IPS-15b (cell line): ENCODE data around the gene KRTAP4-1.
"Not testable (repeated sequence)": the region's sequence is repeated elsewhere in the genome, so short reads cannot be mapped to it uniquely, and the experiment has no call there.

ENCODE experiments used
- H3K27me3 ChIP-seq: one replicate; pipeline ENCODE4 v1.6.1; 2013; ENCODE audit warnings: low read length; ENCODE audit not compliant: control insufficient read depth, insufficient read depth
- H3K36me3 ChIP-seq: one replicate; pipeline ENCODE4 v1.6.1; 2013; ENCODE audit warnings: low read length; ENCODE audit not compliant: control insufficient read depth, insufficient read depth
- H3K4me1 ChIP-seq: one replicate; pipeline ENCODE4 v1.6.1; 2013; ENCODE audit warnings: mild to moderate bottlenecking, low read length; ENCODE audit not compliant: control insufficient read depth, insufficient read depth
- H3K4me3 ChIP-seq: one replicate; pipeline ENCODE4 v1.5.1; 2013; ENCODE audit warnings: low read depth, low read length
- H3K9ac ChIP-seq: one replicate; pipeline ENCODE4 v1.6.1; 2013; ENCODE audit warnings: low read depth, mild to moderate bottlenecking, low read length
- H3K9me3 ChIP-seq: one replicate; pipeline ENCODE4 v1.6.1; 2013; ENCODE audit warnings: mild to moderate bottlenecking, low read length; ENCODE audit not compliant: control insufficient read depth, insufficient read depth

KRTAP4-1 gene

DNA sequence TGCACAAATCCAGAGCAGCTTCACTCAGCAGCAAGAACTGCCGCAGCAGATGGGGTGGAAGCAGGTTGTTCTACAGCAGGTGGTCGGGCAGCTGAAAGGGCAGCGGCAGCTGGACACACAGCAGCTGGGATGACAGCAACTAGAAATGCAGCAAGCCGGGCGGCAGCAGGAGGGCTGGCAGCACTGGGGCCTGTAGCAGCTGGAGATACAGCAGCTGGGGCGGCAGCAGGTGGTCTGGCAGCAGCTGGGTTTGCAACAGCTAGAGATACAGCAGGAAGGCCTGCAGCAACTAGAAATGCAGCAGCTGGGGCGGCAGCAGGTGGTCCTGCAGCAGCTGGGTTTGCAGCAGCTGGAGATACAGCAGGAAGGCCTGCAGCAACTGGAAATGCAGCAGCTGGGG, 17.1 kb downstream of the KRTAP4-1 start:
- no peaks in the 10 kb centered on the region for H3K4me1 ChIP-seq
- H3K9me3 ChIP-seq, result no peaks in the 10 kb centered on the region
- H3K4me3 ChIP-seq, result no peak overlapping the region
- H3K9ac ChIP-seq, result no peak overlapping the region
- H3K36me3 ChIP-seq, result no peaks in the 10 kb centered on the region
- no peaks in the 10 kb centered on the region for H3K27me3 ChIP-seq

DNA sequence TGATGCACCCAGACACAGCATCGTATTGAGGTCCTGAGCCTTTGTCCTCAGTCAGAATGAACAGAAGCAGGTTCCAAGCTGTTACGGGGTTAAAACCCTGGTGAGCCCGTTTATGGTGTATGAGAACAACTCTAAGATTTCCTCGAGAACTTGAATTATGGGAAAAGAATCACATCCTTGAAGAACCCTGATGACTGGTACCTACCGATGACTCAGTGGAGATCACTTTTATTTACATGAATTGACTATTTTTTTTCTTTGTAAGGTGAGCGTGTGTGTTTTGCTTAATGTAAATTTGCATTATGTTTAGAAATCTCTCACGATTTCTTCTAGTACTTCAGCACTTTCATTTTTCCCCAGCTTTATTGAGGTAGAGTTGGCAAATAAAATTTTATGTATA, 20.9 kb downstream of the KRTAP4-1 start:
- H3K9ac ChIP-seq, result no peak overlapping the region
- H3K4me3 ChIP-seq, result no peak overlapping the region
- H3K36me3 ChIP-seq, result no peaks in the 10 kb centered on the region
- no peaks in the 10 kb centered on the region for H3K9me3 ChIP-seq
- H3K27me3 ChIP-seq, result no peaks in the 10 kb centered on the region
- H3K4me1 ChIP-seq, result no peaks in the 10 kb centered on the region

DNA sequence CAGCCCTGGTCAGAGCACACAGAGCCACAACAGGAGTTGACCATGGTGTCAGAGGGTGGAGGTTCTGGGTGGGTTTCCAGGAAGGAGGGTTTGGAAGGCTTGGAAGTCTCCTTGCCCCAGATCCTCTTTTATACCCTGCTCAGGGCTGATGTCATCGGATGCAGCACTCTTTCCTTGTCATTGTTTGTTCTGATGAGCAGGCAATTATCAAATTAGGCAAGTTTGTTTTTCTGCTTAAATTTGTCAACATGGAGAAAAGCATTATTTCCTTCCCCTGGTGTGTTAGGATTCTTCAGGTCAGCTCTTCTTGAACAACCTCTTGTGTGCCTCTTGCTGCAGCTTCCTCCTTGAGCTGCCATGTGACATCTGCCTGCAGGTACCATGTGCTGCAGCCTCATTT, 24.1 kb downstream of the KRTAP4-1 start, which contains the start of gene KRTAP4-4:
Gene KRTAP4-4, minus strand, starts transcription at position 101 of the 400 bp plus-strand sequence. Its CDS starts 57 bp downstream, at position 44.
- Histone ChIP-seq H3K9ac (no peak within 1 kb of the TSS), H3K4me3 (no peak within 1 kb of the TSS), H3K9me3 (no peaks in the 10 kb centered on the region), H3K27me3 (no peaks in the 10 kb centered on the region), H3K36me3 (no peaks in the 10 kb centered on the region), H3K4me1 (no peaks in the 10 kb centered on the region)

DNA sequence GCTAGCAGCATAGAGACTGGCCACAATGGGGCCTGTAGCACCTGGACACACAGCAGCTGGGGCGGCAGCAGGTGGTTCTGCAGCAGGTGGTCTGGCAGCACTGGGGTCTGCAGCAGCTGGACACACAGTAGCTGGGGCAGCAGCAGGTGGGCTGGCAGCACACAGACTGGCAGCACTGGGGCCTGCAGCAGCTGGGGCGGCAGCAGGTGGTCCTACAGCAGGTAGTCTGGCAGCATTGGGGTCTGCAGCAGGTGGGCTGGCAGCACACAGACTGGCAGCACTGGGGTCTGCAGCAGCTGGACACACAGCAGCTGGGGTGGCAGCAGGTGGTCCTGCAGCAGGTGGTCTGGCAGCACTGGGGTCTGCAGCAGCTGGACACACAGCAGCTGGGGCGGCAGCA, 24.5 kb downstream of the KRTAP4-1 start:
- not testable (repeated sequence) for H3K36me3 ChIP-seq, H3K9me3 ChIP-seq, H3K27me3 ChIP-seq, H3K4me1 ChIP-seq, H3K4me3 ChIP-seq, H3K9ac ChIP-seq

DNA sequence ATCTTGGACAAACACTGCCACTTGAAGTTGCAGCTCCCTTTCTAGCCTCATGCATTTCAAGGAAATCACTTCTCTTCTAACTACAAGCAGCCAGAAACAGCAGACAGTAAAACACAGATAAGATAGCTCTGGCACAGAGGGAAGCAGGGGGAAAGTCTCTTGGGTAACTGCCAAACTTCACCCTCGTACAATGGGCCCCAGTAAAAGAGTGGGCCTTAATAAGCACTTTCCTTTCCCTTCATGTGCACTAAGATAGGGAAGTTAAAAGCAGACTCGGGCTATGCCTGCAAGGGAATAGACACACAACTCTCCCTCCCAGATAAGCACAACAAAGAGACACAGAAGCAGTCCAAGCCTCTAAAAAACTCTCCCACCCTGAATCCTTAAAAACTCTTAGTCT, 30.9 kb downstream of the KRTAP4-1 start:
- Histone ChIP-seq H3K4me1 (no peaks in the 10 kb centered on the region), H3K4me3 (no peak overlapping the region), H3K36me3 (no peaks in the 10 kb centered on the region), H3K27me3 (no peaks in the 10 kb centered on the region), H3K9me3 (no peaks in the 10 kb centered on the region), H3K9ac (no peak overlapping the region)

DNA sequence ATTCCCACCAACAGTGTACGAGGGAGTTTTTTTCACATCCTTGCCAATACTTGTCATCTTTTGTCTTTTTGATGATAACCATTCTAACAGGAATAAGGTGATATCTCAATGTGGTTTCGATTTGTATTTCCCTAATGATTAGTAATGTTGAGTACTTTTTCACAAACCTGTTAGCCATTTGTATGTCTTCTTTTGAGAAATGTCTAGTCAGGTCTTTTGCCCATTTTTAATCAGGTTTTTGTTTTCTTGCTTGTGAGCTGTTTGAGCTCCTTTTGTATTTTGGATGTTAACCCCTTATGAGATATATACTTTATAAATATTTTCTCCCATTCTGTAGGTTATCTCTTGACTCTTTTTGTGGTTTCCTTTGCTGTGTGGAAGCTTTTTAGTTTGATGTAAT, 33.2 kb downstream of the KRTAP4-1 start:
- no peaks in the 10 kb centered on the region for H3K27me3 ChIP-seq
- no peak overlapping the region for H3K4me3 ChIP-seq
- H3K36me3 ChIP-seq, result no peaks in the 10 kb centered on the region
- H3K4me1 ChIP-seq, result no peaks in the 10 kb centered on the region
- H3K9me3 ChIP-seq, result no peaks in the 10 kb centered on the region
- no peak overlapping the region for H3K9ac ChIP-seq

DNA sequence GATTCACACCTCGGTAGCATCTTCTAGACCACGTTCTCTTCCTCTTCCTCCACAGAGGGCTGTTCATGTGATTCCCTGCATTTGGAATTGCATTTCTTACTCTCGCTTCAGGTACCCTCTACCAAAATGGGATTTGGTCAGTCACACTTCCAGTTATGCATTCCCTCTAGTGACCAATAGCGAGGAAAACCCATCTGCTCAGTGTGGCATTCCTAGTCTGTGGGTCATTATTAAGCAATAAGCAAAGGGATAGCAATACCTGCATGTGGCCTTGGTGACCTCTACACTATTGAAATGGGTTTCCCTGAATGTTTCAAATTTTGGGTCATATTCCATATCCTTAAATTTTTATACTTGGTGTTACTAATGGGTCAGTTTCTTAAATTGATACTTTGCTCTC, 34.7 kb downstream of the KRTAP4-1 start:
- Histone ChIP-seq H3K9ac (no peak overlapping the region), H3K36me3 (no peaks in the 10 kb centered on the region), H3K9me3 (no peaks in the 10 kb centered on the region), H3K27me3 (no peaks in the 10 kb centered on the region), H3K4me1 (no peaks in the 10 kb centered on the region), H3K4me3 (no peak overlapping the region)

DNA sequence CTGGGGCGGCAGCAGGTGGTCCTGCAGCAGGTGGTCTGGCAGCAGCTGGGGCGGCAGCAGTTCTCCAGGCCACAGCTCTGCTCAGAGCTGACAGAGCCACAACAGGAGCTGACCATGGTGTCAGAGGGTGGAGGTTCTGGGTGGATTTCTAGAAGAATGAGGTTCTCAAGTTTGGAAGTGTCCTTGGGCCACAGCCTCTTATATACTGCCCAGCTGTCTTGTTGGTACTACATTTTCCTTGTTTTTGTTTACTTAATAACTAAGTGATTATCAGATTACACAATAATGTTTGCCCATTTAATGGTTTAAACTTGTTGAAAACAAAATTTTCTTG, 35.1 kb downstream of the KRTAP4-1 start, which contains the start of gene KRTAP4-5:
Gene KRTAP4-5, minus strand, starts transcription at position 174 of the 334 bp plus-strand sequence. Its CDS starts 58 bp downstream, at position 116.
- Histone ChIP-seq H3K27me3 (no peaks in the 10 kb centered on the region), H3K9me3 (no peaks in the 10 kb centered on the region), H3K36me3 (no peaks in the 10 kb centered on the region), H3K4me1 (no peaks in the 10 kb centered on the region), H3K9ac (no peak within 1 kb of the TSS), H3K4me3 (no peak within 1 kb of the TSS)

DNA sequence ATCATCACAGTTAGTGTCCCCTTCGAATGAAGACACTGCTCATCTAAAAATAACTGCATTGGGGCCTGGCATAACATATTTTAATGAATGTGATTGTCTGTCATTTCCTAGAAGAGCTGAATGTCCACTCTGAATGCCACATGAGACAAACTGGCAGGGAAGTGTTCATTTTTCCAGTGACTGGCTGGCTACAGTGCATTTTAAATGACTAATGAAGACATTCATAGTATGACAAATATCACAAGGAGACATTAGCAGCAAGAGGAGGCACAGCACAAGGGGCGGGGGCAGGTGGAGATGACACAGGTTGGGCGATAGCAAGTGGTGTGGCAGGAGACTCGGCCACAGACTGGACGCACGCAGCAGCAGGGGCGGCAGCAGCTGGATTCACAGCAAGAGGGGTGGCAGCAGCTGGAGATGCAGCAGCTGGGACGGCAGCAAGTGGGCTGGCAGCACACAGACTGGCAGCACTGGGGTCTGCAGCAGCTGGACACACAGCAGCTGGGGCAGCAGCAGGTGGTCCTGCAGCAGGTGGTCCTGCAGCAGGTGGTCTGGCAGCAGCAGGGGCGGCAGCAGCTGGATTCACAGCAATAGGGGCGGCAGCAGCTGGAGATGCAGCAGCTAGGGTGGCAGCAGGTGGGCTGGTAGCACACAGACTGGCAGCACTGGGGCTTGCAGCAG, 35.6 kb downstream of the KRTAP4-1 start:
- H3K9me3 ChIP-seq, H3K36me3 ChIP-seq, H3K27me3 ChIP-seq, H3K4me1 ChIP-seq, H3K4me3 ChIP-seq, H3K9ac ChIP-seq: not testable (repeated sequence)

DNA sequence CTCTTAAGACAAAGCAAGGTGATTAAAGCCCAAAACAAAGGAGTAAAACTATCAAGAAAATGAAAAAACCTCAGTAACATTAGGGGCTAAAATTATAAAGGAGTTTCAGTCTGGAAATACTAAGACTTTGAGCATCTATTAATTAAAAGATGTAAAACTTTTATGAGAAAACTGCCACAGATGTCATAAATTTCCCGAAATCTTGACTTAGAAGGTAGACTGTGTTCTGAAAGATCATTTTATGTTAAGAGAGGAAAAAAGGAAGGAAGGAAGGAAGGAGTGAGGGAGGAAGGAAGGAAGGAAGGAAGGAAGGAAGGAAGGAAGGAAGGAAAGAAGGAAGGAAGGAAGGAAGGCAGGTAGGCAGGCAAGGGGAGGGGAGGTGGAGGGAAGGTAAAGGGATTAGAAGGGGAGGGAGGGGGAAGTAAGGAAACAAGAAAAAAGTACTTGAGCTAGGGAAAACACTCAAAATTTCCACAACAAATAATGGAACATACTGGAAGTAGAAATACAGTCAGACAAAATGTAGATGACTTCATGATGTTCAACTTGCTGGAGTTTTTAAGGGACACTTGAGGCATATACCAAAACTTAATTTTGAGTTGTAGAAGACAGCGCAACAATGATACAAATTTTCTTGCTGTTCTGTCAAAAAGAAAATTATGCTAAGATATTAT, 37.0 kb downstream of the KRTAP4-1 start:
- no peaks in the 10 kb centered on the region for H3K4me1 ChIP-seq
- H3K4me3 ChIP-seq, result no peak overlapping the region
- H3K27me3 ChIP-seq, result no peaks in the 10 kb centered on the region
- no peaks in the 10 kb centered on the region for H3K9me3 ChIP-seq
- H3K9ac ChIP-seq, result no peak overlapping the region
- no peaks in the 10 kb centered on the region for H3K36me3 ChIP-seq

DNA sequence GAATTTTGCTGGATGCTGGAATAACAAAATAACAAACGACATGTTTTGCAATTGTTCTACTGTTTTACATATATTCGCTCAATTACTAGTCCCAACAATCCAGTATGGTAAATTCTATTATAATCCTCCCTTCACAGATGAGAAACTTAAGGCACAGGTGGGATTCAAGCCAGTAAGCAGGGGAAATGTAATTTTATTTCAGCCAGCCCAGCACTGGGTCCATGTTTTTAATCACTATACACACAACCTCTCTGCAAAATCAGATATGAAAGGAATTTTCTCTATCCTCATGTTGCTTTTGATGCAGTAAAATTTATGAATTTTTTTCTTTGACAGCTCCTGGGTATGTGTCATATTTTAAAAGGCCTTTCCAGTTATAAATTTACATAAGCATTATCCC, 39.5 kb downstream of the KRTAP4-1 start:
- Histone ChIP-seq H3K4me3 (no peak overlapping the region), H3K27me3 (no peaks in the 10 kb centered on the region), H3K4me1 (no peaks in the 10 kb centered on the region), H3K9ac (no peak overlapping the region), H3K9me3 (no peaks in the 10 kb centered on the region), H3K36me3 (no peaks in the 10 kb centered on the region)

DNA sequence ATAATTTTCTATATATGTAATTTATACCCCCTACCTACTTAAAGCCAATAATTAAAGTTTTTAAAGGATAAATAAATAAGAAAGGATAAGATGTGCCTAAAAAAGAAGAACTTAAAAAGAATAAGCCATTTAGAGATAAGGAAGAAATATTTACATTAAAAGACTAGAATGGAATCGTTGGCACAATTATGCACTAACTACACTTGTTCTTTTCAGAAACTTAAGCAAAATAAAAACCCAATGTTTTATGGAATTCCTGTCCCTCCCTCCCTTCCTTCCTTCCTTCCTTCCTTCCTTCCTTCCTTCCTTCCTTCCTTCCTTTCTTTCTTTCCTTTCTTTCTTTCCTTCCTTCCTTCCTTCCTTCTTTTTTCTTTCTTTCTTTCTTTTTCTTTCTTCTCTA, 39.9 kb downstream of the KRTAP4-1 start:
- Histone ChIP-seq H3K36me3 (no peaks in the 10 kb centered on the region), H3K4me3 (no peak overlapping the region), H3K4me1 (no peaks in the 10 kb centered on the region), H3K9me3 (no peaks in the 10 kb centered on the region), H3K27me3 (no peaks in the 10 kb centered on the region), H3K9ac (no peak overlapping the region)
